Measurements from ENCODE around the gene UQCRQ. TPM values are rescaled to one million over a fixed set of nuclear protein-coding genes. Genes with fewer than 3 reads are reported as not detected.

UQCRQ gene
- total RNA-seq, 3 donors from 2014 or later (not counting 1 experiment from before 2014, with no cell fraction given) = 114 to 116 (median 115) TPM

DNA sequence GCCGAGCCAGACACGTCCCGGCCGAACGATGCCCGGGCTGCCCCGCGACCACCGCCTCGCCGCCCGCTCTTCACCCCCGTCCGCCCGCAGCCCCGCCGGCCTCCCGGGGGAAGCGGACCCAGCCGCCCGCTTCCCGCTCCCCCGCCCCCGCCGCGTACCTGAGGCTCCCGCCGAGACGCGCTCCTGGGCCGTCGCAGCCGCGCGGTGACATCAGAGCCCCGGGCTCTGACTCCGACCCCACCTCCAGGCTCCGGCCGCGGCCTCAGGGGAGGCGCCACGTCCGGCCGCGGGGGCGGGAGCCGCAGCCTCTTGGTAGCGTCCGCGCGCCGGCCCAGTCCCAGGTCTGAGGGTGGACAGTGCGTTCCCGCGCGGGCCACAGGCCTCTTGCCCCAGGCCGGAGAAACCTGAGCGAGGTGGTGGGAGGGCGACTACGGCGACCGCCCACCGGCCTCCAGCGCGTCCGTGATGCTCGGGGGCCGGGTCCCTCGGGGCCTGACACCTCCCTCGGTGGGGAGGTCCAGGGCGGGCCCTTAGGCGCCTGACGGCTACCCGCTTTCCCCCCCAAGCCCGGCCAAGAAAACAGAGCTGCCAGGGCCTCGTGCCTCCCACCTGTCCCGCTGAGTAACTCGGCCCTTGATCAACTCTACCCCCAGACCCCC, 35.9 kb upstream of the UQCRQ start, which contains the start of gene SHROOM1:
TSS of gene SHROOM1 (minus strand) at position 212 of the 659 bp plus-strand sequence. CDS start 4,507 bp downstream, outside the sequence.
- Histone ChIP-seq H3K4me1 (ENCODE audit: control insufficient read depth, insufficient read depth, low read length) (peaks cover 18% of the 10 kb centered on the region), H3K27ac (ENCODE audit: low read length) (no peak within 1 kb of the TSS), H3K4me3 (ENCODE audit: low read length) (peak within 1 kb of the TSS; percentile 30), H3K9me3 (ENCODE audit: control insufficient read depth, insufficient read depth, low read length) (no peaks in the 10 kb centered on the region), H3K27me3 (ENCODE audit: control insufficient read depth, insufficient read depth, low read length) (peaks cover 17% of the 10 kb centered on the region), H3K36me3 (ENCODE audit: control insufficient read depth, insufficient read depth, low read length) (no peaks in the 10 kb centered on the region)
- no peaks in the 10 kb centered on the region for H3K9me3 Mint-ChIP-seq
- no peak for TF ChIP-seq CTCF (IDR thresholded peaks at IDR 0.05)
- H3K27ac Mint-ChIP-seq = peak within 1 kb of the TSS in 1 of 2 donors; percentile 85
- H3K36me3 Mint-ChIP-seq = no peaks in the 10 kb centered on the region
- DNase-seq (peak in 1 of 2 donors; percentile 44), ATAC-seq (peak; percentile 31 to 58 (median 49))
- WGBS (ENCODE audit: insufficient coverage) = 7% methylated on average over 78 of the region's 78 CpGs
- peaks cover 36 to 43% of the 10 kb centered on the region in 2 donors for H3K27me3 Mint-ChIP-seq (ENCODE audit: low read depth in 2 of 2)
- H3K4me3 Mint-ChIP-seq = peak within 1 kb of the TSS; percentile 92
- intact Hi-C loops (cut with micrococcal nuclease) = loop anchor here (1.0 kb wide), 1 partner anchor 53 kb away; no protein-coding TSS in a partner anchor
- H3K4me1 Mint-ChIP-seq = peaks cover 6 to 19% of the 10 kb centered on the region in 2 donors

- ATAC-seq = no peak
- H3K4me3 ChIP-seq (ENCODE audit: low read length) = no peak overlapping the region
- Mint-ChIP-seq H3K4me1 (peaks cover 6 to 19% of the 10 kb centered on the region in 2 donors), H3K27ac (peak overlapping the region in 1 of 2 donors; percentile 62), H3K27me3 (ENCODE audit: low read depth in 2 of 2) (peaks cover 33 to 38% of the 10 kb centered on the region in 2 donors), H3K9me3 (no peaks in the 10 kb centered on the region), H3K4me3 (peak overlapping the region; percentile 82), H3K36me3 (no peaks in the 10 kb centered on the region)
- H3K27me3 ChIP-seq (ENCODE audit: control insufficient read depth, insufficient read depth, low read length) = peaks cover 12% of the 10 kb centered on the region
- H3K36me3 ChIP-seq (ENCODE audit: control insufficient read depth, insufficient read depth, low read length) = no peaks in the 10 kb centered on the region
- DNase-seq = no peak
- intact Hi-C loops (cut with micrococcal nuclease) = no loop called here
- WGBS (ENCODE audit: insufficient coverage) = 89% methylated on average over 15 of the region's 15 CpGs
- no peak for TF ChIP-seq CTCF (IDR thresholded peaks at IDR 0.05)
- H3K27ac ChIP-seq (ENCODE audit: low read length) = no peak overlapping the region
- peaks cover 12% of the 10 kb centered on the region for H3K4me1 ChIP-seq (ENCODE audit: control insufficient read depth, insufficient read depth, low read length)
- no peaks in the 10 kb centered on the region for H3K9me3 ChIP-seq (ENCODE audit: control insufficient read depth, insufficient read depth, low read length)
These were observed 35.2 kb upstream of the UQCRQ start for GRCh38 chr5:132831095-132831860.

- Mint-ChIP-seq H3K9me3 (no peaks in the 10 kb centered on the region), H3K4me1 (peaks cover 6 to 19% of the 10 kb centered on the region in 2 donors), H3K27me3 (ENCODE audit: low read depth in 2 of 2) (peaks cover 20 to 24% of the 10 kb centered on the region in 2 donors), H3K27ac (no peak overlapping the region), H3K36me3 (no peaks in the 10 kb centered on the region), H3K4me3 (peak overlapping the region; percentile 65)
- Histone ChIP-seq H3K4me3 (ENCODE audit: low read length) (no peak overlapping the region), H3K9me3 (ENCODE audit: control insufficient read depth, insufficient read depth, low read length) (no peaks in the 10 kb centered on the region), H3K27ac (ENCODE audit: low read length) (no peak overlapping the region), H3K27me3 (ENCODE audit: control insufficient read depth, insufficient read depth, low read length) (peaks cover 7% of the 10 kb centered on the region), H3K36me3 (ENCODE audit: control insufficient read depth, insufficient read depth, low read length) (no peaks in the 10 kb centered on the region), H3K4me1 (ENCODE audit: control insufficient read depth, insufficient read depth, low read length) (peaks cover 12% of the 10 kb centered on the region)
- 96% methylated on average over 5 of the region's 5 CpGs for WGBS (ENCODE audit: insufficient coverage)
- TF ChIP-seq CTCF (IDR thresholded peaks at IDR 0.05) = no peak
- no peak for ATAC-seq
- intact Hi-C loops (cut with micrococcal nuclease) = no loop called here
- no peak for DNase-seq
These were observed 33.8 kb upstream of the UQCRQ start for GRCh38 chr5:132832612-132833011.
